Measurements from ENCODE around the gene CFAP221. TPM values are rescaled to one million over a fixed set of nuclear protein-coding genes. Genes with fewer than 3 reads are reported as not detected.

CFAP221 gene
- total and polyA plus RNA-seq, 2 donors (not counting 3 experiments of a cell fraction or from before 2014, with no cell fraction given): 0.06 TPM; not detected in 1

DNA sequence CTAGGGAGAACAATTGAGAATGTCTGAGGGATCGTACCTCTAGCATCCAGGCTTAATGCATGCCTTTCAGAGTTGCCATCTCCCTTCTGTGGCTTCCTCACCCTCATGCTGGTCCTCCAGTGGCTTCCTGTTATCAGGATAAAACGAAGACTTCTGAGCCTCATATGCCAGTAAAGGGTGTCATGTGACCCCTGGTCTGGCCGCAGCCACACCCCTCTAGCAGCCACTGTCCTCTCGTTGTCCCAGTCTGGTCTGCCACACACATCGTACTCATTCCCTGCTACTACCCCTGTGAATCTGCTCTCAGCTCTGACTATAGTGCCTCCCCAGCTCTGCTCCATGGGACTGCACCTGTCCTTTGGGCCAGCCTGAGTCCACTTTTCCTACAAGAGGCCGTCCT lies 72.2 kb downstream of the CFAP221 start:
- TF ChIP-seq POLR2A (IDR thresholded peaks at IDR 0.05; ENCODE audit: low read depth, low read length) (no peak), EZH2 (IDR thresholded peaks at IDR 0.05; ENCODE audit: borderline replicate concordance, low read depth, low read length, severe bottlenecking) (no peak)
- TF ChIP-seq, protein P1, sequence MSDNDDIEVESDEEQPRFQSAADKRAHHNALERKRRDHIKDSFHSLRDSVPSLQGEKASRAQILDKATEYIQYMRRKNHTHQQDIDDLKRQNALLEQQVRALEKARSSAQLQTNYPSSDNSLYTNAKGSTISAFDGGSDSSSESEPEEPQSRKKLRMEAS (IDR thresholded peaks at IDR 0.05; ENCODE audit: insufficient read depth, insufficient read length): no peak
- TF ChIP-seq, protein P2, sequence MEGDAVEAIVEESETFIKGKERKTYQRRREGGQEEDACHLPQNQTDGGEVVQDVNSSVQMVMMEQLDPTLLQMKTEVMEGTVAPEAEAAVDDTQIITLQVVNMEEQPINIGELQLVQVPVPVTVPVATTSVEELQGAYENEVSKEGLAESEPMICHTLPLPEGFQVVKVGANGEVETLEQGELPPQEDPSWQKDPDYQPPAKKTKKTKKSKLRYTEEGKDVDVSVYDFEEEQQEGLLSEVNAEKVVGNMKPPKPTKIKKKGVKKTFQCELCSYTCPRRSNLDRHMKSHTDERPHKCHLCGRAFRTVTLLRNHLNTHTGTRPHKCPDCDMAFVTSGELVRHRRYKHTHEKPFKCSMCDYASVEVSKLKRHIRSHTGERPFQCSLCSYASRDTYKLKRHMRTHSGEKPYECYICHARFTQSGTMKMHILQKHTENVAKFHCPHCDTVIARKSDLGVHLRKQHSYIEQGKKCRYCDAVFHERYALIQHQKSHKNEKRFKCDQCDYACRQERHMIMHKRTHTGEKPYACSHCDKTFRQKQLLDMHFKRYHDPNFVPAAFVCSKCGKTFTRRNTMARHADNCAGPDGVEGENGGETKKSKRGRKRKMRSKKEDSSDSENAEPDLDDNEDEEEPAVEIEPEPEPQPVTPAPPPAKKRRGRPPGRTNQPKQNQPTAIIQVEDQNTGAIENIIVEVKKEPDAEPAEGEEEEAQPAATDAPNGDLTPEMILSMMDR (IDR thresholded peaks at IDR 0.05; ENCODE audit: extremely low read depth in 1 of 2, insufficient read depth in 1 of 2, low read depth in 1 of 2, low read length in 2 of 2): no peak
- intact Hi-C loops (cut with micrococcal nuclease) (no loop called here), dilution Hi-C loops (cut with MboI; ENCODE audit: extremely low pct_ligation_motif_present, low sequenced_read_pairs) (no loop called here)
- no peak overlapping the region for H3K9ac ChIP-seq (replicated peaks; ENCODE audit: extremely low read depth, insufficient read depth, low read length)
- H3K4me3 ChIP-seq (replicated peaks in 1 of 3; ENCODE audit: insufficient read depth in 1 of 3, low read depth in 1 of 3, low read length in 3 of 3): no peak overlapping the region
- no peak overlapping the region for H3K27ac ChIP-seq (ENCODE audit: insufficient read depth, low read depth, low read length)
- H3K36me3 ChIP-seq (ENCODE audit: control insufficient read depth in 2 of 2, extremely low read depth in 1 of 2, insufficient read depth in 2 of 2, low read length in 2 of 2): no peaks in the 10 kb centered on the region
- no peaks in the 10 kb centered on the region for H3K79me2 ChIP-seq (ENCODE audit: control insufficient read depth, insufficient read depth, low read length)
- H3K9me3 ChIP-seq (replicated peaks; ENCODE audit: control insufficient read depth, insufficient read depth, low read length): no peaks in the 10 kb centered on the region
- no TSS peak for BruUV-seq (replicated peaks)
- DNase-seq (ENCODE audit: low read depth, low spot score) (no peak), FAIRE-seq (no peak)
- CTCF ChIA-PET: no interaction called here
- POLR2A ChIA-PET: no interaction called here
- no peaks in the 10 kb centered on the region for H3K27me3 ChIP-seq (ENCODE audit: control insufficient read depth in 2 of 2, insufficient read depth in 2 of 2, low read length in 2 of 2)
- no peaks in the 10 kb centered on the region for H3K9me1 ChIP-seq (replicated peaks; ENCODE audit: control insufficient read depth, extremely low read depth, insufficient read depth, low read length)
- no peak overlapping the region for H3K4me2 ChIP-seq (ENCODE audit: insufficient read depth, low read length)
- H4K20me1 ChIP-seq (replicated peaks; ENCODE audit: control insufficient read depth, extremely low read depth, insufficient read depth, low read length): no peaks in the 10 kb centered on the region
- H2AFZ ChIP-seq (ENCODE audit: low read depth, low read length): no peak overlapping the region
- no peaks in the 10 kb centered on the region for H3K4me1 ChIP-seq (ENCODE audit: control insufficient read depth, extremely low read depth, insufficient read depth, low read length)

DNA sequence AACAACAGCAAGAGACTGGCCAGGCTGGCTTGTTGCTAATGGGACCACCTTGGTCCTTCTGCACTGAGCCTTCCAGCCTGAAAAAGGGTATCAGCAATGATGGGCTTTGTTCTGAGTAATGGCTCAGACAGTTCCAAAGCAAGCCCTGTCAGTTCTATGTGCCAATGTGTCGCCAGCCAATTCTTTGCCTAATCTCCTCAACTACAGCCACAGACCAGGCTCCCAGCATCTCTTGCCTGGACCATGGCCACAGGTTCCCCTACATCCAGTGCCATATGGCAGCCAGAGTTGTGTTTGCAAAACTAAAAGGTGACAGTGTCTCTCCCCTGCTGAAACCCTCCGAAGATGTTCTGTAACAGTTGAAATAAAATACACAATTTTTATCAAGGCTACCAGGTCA lies 73.2 kb downstream of the CFAP221 start:
- Histone ChIP-seq H3K79me2 (ENCODE audit: control insufficient read depth, insufficient read depth, low read length) (no peaks in the 10 kb centered on the region), H4K20me1 (replicated peaks; ENCODE audit: control insufficient read depth, extremely low read depth, insufficient read depth, low read length) (no peaks in the 10 kb centered on the region), H3K4me2 (ENCODE audit: insufficient read depth, low read length) (no peak overlapping the region), H3K9me3 (replicated peaks; ENCODE audit: control insufficient read depth, insufficient read depth, low read length) (no peaks in the 10 kb centered on the region), H3K9ac (replicated peaks; ENCODE audit: extremely low read depth, insufficient read depth, low read length) (no peak overlapping the region), H3K36me3 (ENCODE audit: control insufficient read depth in 2 of 2, extremely low read depth in 1 of 2, insufficient read depth in 2 of 2, low read length in 2 of 2) (no peaks in the 10 kb centered on the region), H3K9me1 (replicated peaks; ENCODE audit: control insufficient read depth, extremely low read depth, insufficient read depth, low read length) (no peaks in the 10 kb centered on the region), H3K4me1 (ENCODE audit: control insufficient read depth, extremely low read depth, insufficient read depth, low read length) (no peaks in the 10 kb centered on the region), H3K4me3 (replicated peaks in 1 of 3; ENCODE audit: insufficient read depth in 1 of 3, low read depth in 1 of 3, low read length in 3 of 3) (no peak overlapping the region), H3K27ac (ENCODE audit: insufficient read depth, low read depth, low read length) (no peak overlapping the region), H3K27me3 (ENCODE audit: control insufficient read depth in 2 of 2, insufficient read depth in 2 of 2, low read length in 2 of 2) (no peaks in the 10 kb centered on the region), H2AFZ (ENCODE audit: low read depth, low read length) (no peak overlapping the region)
- no peak for DNase-seq (ENCODE audit: low read depth, low spot score)
- POLR2A ChIA-PET: no interaction called here
- FAIRE-seq: no peak
- CTCF ChIA-PET: no interaction called here
- intact Hi-C loops (cut with micrococcal nuclease) (no loop called here), dilution Hi-C loops (cut with MboI; ENCODE audit: extremely low pct_ligation_motif_present, low sequenced_read_pairs) (no loop called here)
- TF ChIP-seq JUN (IDR thresholded peaks at IDR 0.05; ENCODE audit: borderline replicate concordance, insufficient read depth, insufficient read length, low read depth) (no peak), EZH2 (IDR thresholded peaks at IDR 0.05; ENCODE audit: borderline replicate concordance, low read depth, low read length, severe bottlenecking) (no peak), GATA2 (IDR thresholded peaks at IDR 0.05; ENCODE audit: insufficient read depth, insufficient read length, low read depth, low read length) (no peak), POLR2A (IDR thresholded peaks at IDR 0.05; ENCODE audit: low read depth, low read length) (no peak), MYC (IDR thresholded peaks at IDR 0.05; ENCODE audit: low read depth, low read length) (no peak), POLR2AphosphoS5 (IDR thresholded peaks at IDR 0.05; ENCODE audit: insufficient read depth, low read depth, low read length) (no peak), FOS (IDR thresholded peaks at IDR 0.05; ENCODE audit: borderline replicate concordance, insufficient read depth, low read length) (no peak)
- TF ChIP-seq, protein P1 (IDR thresholded peaks at IDR 0.05; ENCODE audit: insufficient read depth, insufficient read length): no peak
- TF ChIP-seq, protein P2 (IDR thresholded peaks at IDR 0.05; ENCODE audit: extremely low read depth in 1 of 2, insufficient read depth in 1 of 2, low read depth in 1 of 2, low read length in 2 of 2): no peak
- no TSS peak for BruUV-seq (replicated peaks)

All from endothelial cell of umbilical vein (primary cell).